ENCODE measurements around the gene UROC1. TPM values are rescaled to one million over a fixed set of nuclear protein-coding genes. Genes with fewer than 3 reads are reported as not detected.

UROC1 gene
- polyA plus RNA-seq, 1 of the 3 experiments (the other 2 are of a cell fraction): not detected

DNA sequence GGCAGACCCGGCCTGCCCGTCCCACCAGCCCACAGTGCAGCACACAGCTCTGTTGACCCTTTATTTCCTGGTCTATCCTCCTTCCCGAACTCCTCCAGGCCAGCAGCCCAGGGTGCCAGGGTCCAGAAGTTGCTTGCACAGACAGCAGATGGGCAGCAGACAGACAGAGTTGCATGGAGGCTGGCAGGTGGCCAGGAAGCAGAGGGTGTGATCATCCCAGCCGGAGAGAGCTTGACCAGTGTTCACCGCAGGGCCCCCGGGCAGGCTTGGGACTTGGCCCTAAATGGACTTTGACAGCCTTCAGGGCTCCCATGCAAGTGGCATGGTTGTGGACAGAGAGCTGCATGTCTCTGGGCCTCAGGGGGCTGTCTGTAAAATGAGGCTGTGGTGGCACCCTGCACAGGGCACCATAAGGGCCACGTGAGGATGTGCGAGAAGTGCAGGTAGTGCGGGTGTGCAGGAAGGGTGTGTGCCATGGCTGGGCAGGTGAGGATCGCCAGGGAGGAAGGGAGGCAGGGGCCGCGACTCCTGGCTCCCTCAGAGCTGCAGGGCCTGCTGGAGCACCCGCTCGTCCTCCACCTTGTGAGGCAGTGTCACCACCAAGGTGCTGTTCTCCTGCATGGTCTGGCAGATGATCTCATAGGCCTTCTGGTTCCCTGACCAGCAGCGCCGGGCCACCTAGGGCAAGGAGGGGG is 35.6 kb downstream of the UROC1 start:
- H3F3A ChIP-seq (replicated peaks; ENCODE audit: insufficient read depth): peaks cover 6% of the 10 kb centered on the region
- no peak overlapping the region for H3K4me2 ChIP-seq
- no peaks in the 10 kb centered on the region for H3K27me3 ChIP-seq (ENCODE audit: insufficient read depth)
- TF ChIP-seq MXI1 (IDR thresholded peaks at IDR 0.05; ENCODE audit: low read depth, low read length) (peak; percentile 57; the same call in 1 of the 2 replicates), RCOR1 (IDR thresholded peaks at IDR 0.05; ENCODE audit: low read length) (peak; percentile 8; the same call in 1 of the 2 replicates)
- TF ChIP-seq, protein P1, sequence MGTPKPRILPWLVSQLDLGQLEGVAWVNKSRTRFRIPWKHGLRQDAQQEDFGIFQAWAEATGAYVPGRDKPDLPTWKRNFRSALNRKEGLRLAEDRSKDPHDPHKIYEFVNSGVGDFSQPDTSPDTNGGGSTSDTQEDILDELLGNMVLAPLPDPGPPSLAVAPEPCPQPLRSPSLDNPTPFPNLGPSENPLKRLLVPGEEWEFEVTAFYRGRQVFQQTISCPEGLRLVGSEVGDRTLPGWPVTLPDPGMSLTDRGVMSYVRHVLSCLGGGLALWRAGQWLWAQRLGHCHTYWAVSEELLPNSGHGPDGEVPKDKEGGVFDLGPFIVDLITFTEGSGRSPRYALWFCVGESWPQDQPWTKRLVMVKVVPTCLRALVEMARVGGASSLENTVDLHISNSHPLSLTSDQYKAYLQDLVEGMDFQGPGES (IDR thresholded peaks at IDR 0.05; ENCODE audit: low read depth, low read length): no peak
- H3K4me1 ChIP-seq (ENCODE audit: control insufficient read depth in 1 of 2, insufficient read depth in 2 of 2, low read depth in 1 of 2, low read length in 1 of 2): peaks cover 0 to 34% of the 10 kb centered on the region in 2 experiments; a peak in 1 of 4 replicates
- H3K4me3 ChIP-seq (ENCODE audit: low read depth in 2 of 2, low read length in 1 of 2): no peak overlapping the region
- H3K9me2 ChIP-seq: no peaks in the 10 kb centered on the region
- ChIA-PET POLR2A (interaction anchor here (1.0 kb wide), 1 partner anchor 9 kb away, joined by 3 read pairs; no protein-coding TSS in a partner anchor), CTCF (interaction anchor here (1.0 kb wide), 1 partner anchor 41 kb away, joined by 3 read pairs; no protein-coding TSS in a partner anchor)
- no peaks in the 10 kb centered on the region for H3K9me3 ChIP-seq
- 70% methylated on average over 13 of the region's 16 CpGs for WGBS (ENCODE audit: low lambda C conversion rate)
- H3K9ac ChIP-seq: no peak overlapping the region
- no peaks in the 10 kb centered on the region for H4K20me1 ChIP-seq (ENCODE audit: insufficient read depth)
- no peak overlapping the region for H2AFZ ChIP-seq (ENCODE audit: low read depth)
- peak; percentile 77 for DNase-seq
- H3K27ac ChIP-seq (ENCODE audit: low read depth in 2 of 2, low read length in 1 of 2): peak overlapping the region in 1 of 2 experiments; percentile 80; a peak in 2 of 4 replicates
- no peaks in the 10 kb centered on the region for H3K36me3 ChIP-seq (replicated peaks in 1 of 2; ENCODE audit: control insufficient read depth in 1 of 2, insufficient read depth in 2 of 2, low read length in 1 of 2)
- no peaks in the 10 kb centered on the region for H3K79me2 ChIP-seq (ENCODE audit: insufficient read depth)

GRCh38 chr3:126480861-126481260 is 36.7 kb downstream of the UROC1 start:
- no peaks in the 10 kb centered on the region for H3K36me3 ChIP-seq (replicated peaks in 1 of 2; ENCODE audit: control insufficient read depth in 1 of 2, insufficient read depth in 2 of 2, low read length in 1 of 2)
- peaks cover 0 to 36% of the 10 kb centered on the region in 2 experiments; a peak in 1 of 4 replicates for H3K4me1 ChIP-seq (ENCODE audit: control insufficient read depth in 1 of 2, insufficient read depth in 2 of 2, low read depth in 1 of 2, low read length in 1 of 2)
- no peak overlapping the region for H2AFZ ChIP-seq (ENCODE audit: low read depth)
- WGBS (ENCODE audit: low lambda C conversion rate): 83% methylated on average over 8 of the region's 8 CpGs
- CTCF ChIA-PET: interaction anchor here (1.0 kb wide), 1 partner anchor 42 kb away, joined by 3 read pairs; no protein-coding TSS in a partner anchor
- H3K4me2 ChIP-seq: no peak overlapping the region
- no peaks in the 10 kb centered on the region for H3K9me3 ChIP-seq
- no peaks in the 10 kb centered on the region for H4K20me1 ChIP-seq (ENCODE audit: insufficient read depth)
- no peak for TF ChIP-seq ZBTB33 (IDR thresholded peaks at IDR 0.05; ENCODE audit: borderline replicate concordance, low read depth)
- no peak for TF ChIP-seq EP300 (IDR thresholded peaks at IDR 0.05; ENCODE audit: borderline replicate concordance in 1 of 2, low read depth in 1 of 2, low read length in 1 of 2)
- no peak for TF ChIP-seq FOSL2 (IDR thresholded peaks at IDR 0.05; ENCODE audit: borderline replicate concordance, low read depth)
- no peak for TF ChIP-seq USF1 (IDR thresholded peaks at IDR 0.05; ENCODE audit: borderline replicate concordance, low read depth)
- TF ChIP-seq JUND (IDR thresholded peaks at IDR 0.05): no peak
- TF ChIP-seq, protein P2, sequence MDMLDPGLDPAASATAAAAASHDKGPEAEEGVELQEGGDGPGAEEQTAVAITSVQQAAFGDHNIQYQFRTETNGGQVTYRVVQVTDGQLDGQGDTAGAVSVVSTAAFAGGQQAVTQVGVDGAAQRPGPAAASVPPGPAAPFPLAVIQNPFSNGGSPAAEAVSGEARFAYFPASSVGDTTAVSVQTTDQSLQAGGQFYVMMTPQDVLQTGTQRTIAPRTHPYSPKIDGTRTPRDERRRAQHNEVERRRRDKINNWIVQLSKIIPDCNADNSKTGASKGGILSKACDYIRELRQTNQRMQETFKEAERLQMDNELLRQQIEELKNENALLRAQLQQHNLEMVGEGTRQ (IDR thresholded peaks at IDR 0.05; ENCODE audit: borderline replicate concordance, low read depth, low read length): no peak
- no peak for TF ChIP-seq TEAD4 (IDR thresholded peaks at IDR 0.05; ENCODE audit: borderline replicate concordance, insufficient read depth)
- TF ChIP-seq EZH2phosphoT487 (IDR thresholded peaks at IDR 0.05; ENCODE audit: borderline replicate concordance, low read depth): no peak
- TF ChIP-seq YY1 (IDR thresholded peaks at IDR 0.05; ENCODE audit: low read depth): no peak
- no peak for TF ChIP-seq REST (IDR thresholded peaks at IDR 0.05; ENCODE audit: low read depth, low read length)
- no peak for TF ChIP-seq RFX5 (IDR thresholded peaks at IDR 0.05; ENCODE audit: low read length)
- no peak for TF ChIP-seq TAF1 (IDR thresholded peaks at IDR 0.05; ENCODE audit: borderline replicate concordance, low read depth, low read length)
- no peak for TF ChIP-seq TCF12 (IDR thresholded peaks at IDR 0.05)
- DNase-seq: no peak
- peaks cover 6% of the 10 kb centered on the region for H3F3A ChIP-seq (replicated peaks; ENCODE audit: insufficient read depth)
- no peak overlapping the region for H3K4me3 ChIP-seq (ENCODE audit: low read depth in 2 of 2, low read length in 1 of 2)
- POLR2A ChIA-PET: no interaction called here
- no peaks in the 10 kb centered on the region for H3K9me2 ChIP-seq
- peak overlapping the region in 1 of 2 experiments; percentile 80; a peak in 1 of 4 replicates for H3K27ac ChIP-seq (ENCODE audit: low read depth in 2 of 2, low read length in 1 of 2)
- no peaks in the 10 kb centered on the region for H3K79me2 ChIP-seq (ENCODE audit: insufficient read depth)
- H3K27me3 ChIP-seq (ENCODE audit: insufficient read depth): no peaks in the 10 kb centered on the region
- no peak overlapping the region for H3K9ac ChIP-seq
